GM20000 (cell line): ENCODE data around the gene USP49.

Experiments used
- DNase-seq: peaks from one replicate; pipeline ENCODE4 v3.0.0; 2012; ENCODE audit warnings: low spot score
- CTCF ChIP-seq: IDR thresholded peaks from 2 replicates; pipeline ENCODE4 v1.5.1; 2012; ENCODE audit warnings: mild to moderate bottlenecking, control low read depth; ENCODE audit errors: extremely low read depth, missing control alignments

USP49 gene

GRCh38 chr6:41790045-41790444 is 105.1 kb downstream of the USP49 start:
- no peak for DNase-seq
- no peak for TF ChIP-seq CTCF

GRCh38 chr6:41789390-41789724 is 105.8 kb downstream of the USP49 start:
- DNase-seq: no peak
- TF ChIP-seq CTCF: no peak

- peak; percentile 94 for DNase-seq
- TF ChIP-seq CTCF: peak; percentile 87
Observed at GRCh38 chr6:41787219-41787917, 107.8 kb downstream of the USP49 start, which contains the start of gene TOMM6. Gene TOMM6 (plus strand): TSS chr6:41787694. CDS start chr6:41787698, 4 bp downstream.

GRCh38 chr6:41786451-41787218 is 108.5 kb downstream of the USP49 start:
- DNase-seq: peak; percentile 94

GRCh38 chr6:41785689-41786450 is 109.3 kb downstream of the USP49 start:
- no peak for TF ChIP-seq CTCF
- DNase-seq: peak; percentile 48

More at GRCh38 chr6:41786451-41787218, 108.5 kb downstream of the USP49 start:
- peak; percentile 72 for TF ChIP-seq CTCF

GRCh38 chr6:41785254-41785653 is 109.9 kb downstream of the USP49 start:
- no peak for DNase-seq
- TF ChIP-seq CTCF: no peak

GRCh38 chr6:41784581-41785171 is 110.5 kb downstream of the USP49 start:
- no peak for DNase-seq
- TF ChIP-seq CTCF: no peak
